ENCODE measurements around the gene TMEM176B.

DNA sequence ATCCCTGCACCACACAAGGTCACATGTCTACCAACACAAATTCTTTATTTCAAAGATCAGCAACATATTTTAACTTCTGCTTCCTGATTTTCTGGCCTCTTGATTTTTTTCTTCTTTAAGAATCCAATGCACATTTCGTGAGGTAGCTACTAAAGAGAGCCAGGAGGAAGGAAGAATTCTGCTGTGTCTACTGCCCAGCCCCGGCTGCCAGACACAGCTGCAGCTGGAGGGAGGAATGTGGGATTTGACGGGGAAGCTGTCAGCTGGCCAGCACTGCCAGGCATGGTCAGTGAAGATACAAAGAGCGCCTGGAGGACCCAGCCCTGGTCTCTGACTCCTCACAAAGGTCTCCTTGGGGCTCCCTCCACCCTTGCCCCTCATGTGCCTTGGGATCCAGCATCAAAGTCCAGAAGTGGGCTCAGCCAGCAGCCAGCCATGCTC is 45.3 kb upstream of the TMEM176B start:
- TF ChIP-seq, protein P1, sequence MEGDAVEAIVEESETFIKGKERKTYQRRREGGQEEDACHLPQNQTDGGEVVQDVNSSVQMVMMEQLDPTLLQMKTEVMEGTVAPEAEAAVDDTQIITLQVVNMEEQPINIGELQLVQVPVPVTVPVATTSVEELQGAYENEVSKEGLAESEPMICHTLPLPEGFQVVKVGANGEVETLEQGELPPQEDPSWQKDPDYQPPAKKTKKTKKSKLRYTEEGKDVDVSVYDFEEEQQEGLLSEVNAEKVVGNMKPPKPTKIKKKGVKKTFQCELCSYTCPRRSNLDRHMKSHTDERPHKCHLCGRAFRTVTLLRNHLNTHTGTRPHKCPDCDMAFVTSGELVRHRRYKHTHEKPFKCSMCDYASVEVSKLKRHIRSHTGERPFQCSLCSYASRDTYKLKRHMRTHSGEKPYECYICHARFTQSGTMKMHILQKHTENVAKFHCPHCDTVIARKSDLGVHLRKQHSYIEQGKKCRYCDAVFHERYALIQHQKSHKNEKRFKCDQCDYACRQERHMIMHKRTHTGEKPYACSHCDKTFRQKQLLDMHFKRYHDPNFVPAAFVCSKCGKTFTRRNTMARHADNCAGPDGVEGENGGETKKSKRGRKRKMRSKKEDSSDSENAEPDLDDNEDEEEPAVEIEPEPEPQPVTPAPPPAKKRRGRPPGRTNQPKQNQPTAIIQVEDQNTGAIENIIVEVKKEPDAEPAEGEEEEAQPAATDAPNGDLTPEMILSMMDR (IDR thresholded peaks at IDR 0.05; ENCODE audit: borderline replicate concordance, extremely low read depth, low read length, poor library complexity, severe bottlenecking) = no peak
- TF ChIP-seq EZH2 (IDR thresholded peaks at IDR 0.05; ENCODE audit: borderline replicate concordance, low read depth, low read length, severe bottlenecking) = no peak
